ENCODE data around the gene C16orf46. TPM values are rescaled to one million over a fixed set of nuclear protein-coding genes. Genes with fewer than 3 reads are reported as not detected.

Gene C16orf46
- total and polyA plus RNA-seq, 2 of the 4 experiments (the other 2 are of a cell fraction) = 0.27 to 0.72 TPM

DNA sequence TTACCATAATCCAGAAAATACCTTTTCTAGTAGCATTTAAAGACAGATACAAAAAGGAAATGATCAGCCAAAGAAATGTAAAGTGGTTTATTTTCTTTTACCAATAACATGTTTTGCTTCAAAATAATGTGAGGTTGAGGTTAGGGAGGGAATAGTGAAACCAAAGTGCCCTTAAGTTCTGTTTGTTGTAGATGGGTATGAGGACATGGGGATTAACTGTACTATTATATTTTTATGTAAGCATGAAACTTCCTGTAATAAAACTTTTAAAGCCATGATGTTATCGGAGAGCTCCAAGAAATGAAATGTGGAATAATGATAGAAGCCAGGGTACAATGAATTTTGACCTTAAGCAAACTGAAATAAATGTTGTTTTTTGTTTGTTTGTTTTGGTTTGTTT is 9.9 kb downstream of the C16orf46 start:
- no peak for TF ChIP-seq POLR2A (IDR thresholded peaks at IDR 0.05; ENCODE audit: low read depth, low read length)
- no peak for TF ChIP-seq MXI1 (IDR thresholded peaks at IDR 0.05; ENCODE audit: borderline replicate concordance, low read depth, low read length)
- no peak for TF ChIP-seq CEBPB (IDR thresholded peaks at IDR 0.05; ENCODE audit: low read depth, low read length)
- TF ChIP-seq, protein P1, sequence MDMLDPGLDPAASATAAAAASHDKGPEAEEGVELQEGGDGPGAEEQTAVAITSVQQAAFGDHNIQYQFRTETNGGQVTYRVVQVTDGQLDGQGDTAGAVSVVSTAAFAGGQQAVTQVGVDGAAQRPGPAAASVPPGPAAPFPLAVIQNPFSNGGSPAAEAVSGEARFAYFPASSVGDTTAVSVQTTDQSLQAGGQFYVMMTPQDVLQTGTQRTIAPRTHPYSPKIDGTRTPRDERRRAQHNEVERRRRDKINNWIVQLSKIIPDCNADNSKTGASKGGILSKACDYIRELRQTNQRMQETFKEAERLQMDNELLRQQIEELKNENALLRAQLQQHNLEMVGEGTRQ (IDR thresholded peaks at IDR 0.05; ENCODE audit: low read depth, low read length) = no peak
- no peak for TF ChIP-seq MAZ (IDR thresholded peaks at IDR 0.05; ENCODE audit: borderline replicate concordance, low read depth, low read length)
- no peak for TF ChIP-seq RFX5 (IDR thresholded peaks at IDR 0.05; ENCODE audit: low read depth, low read length)
- H2AK9ac ChIP-seq (replicated peaks; ENCODE audit: low read depth, low read length, poor library complexity) = no peak overlapping the region
- WGBS, 2 experiments (ENCODE audit: extremely low coverage in 2 of 2, insufficient read length in 1 of 2) = no CpG with 5 or more reads among the region's 1 CpG
- H3K79me1 ChIP-seq (ENCODE audit: low read depth in 1 of 2, low read length in 2 of 2) = no peaks in the 10 kb centered on the region
- no peak overlapping the region for H2BK5ac ChIP-seq (ENCODE audit: low read depth, low read length, poor library complexity, severe bottlenecking)
- H3K9ac ChIP-seq (ENCODE audit: low read depth, low read length) = no peak overlapping the region
- H3K4me3 ChIP-seq (ENCODE audit: insufficient read depth, low read depth, low read length) = no peak overlapping the region
- no peak overlapping the region for H2BK120ac ChIP-seq (ENCODE audit: low read depth, low read length)
- H2BK20ac ChIP-seq (ENCODE audit: low read depth, low read length) = no peak overlapping the region
- in situ Hi-C loops (cut with MboI; ENCODE audit: low sequenced_read_pairs) (no loop called here), intact Hi-C loops (cut with micrococcal nuclease) (no loop called here), dilution Hi-C loops (cut with HindIII; ENCODE audit: low sequenced_read_pairs, unreplicated experiment) (no loop called here)
- ChIA-PET CTCF (no interaction called here), POLR2A (ENCODE audit: unreplicated experiment) (no interaction called here)
- no peak overlapping the region for H3K14ac ChIP-seq (replicated peaks; ENCODE audit: low read depth, low read length)
- H4K8ac ChIP-seq (ENCODE audit: low read depth in 2 of 2, low read length in 2 of 2) = no peak overlapping the region
- BruUV-seq (replicated peaks) = no TSS peak
- H3K23ac ChIP-seq (ENCODE audit: low read depth, low read length) = no peak overlapping the region
- no peak overlapping the region for H3K56ac ChIP-seq (ENCODE audit: extremely low read depth, insufficient read depth, low read length)
- no peak overlapping the region for H2BK15ac ChIP-seq (ENCODE audit: low read depth, low read length)
- H3K18ac ChIP-seq (ENCODE audit: low read depth, low read length) = no peak overlapping the region
- H2AFZ ChIP-seq (replicated peaks; ENCODE audit: low read length, poor library complexity) = no peak overlapping the region
- H3K4me2 ChIP-seq (ENCODE audit: low read depth, low read length) = no peak overlapping the region
- H3K9me3 ChIP-seq (ENCODE audit: control insufficient read depth, insufficient read depth, low read length) = no peaks in the 10 kb centered on the region
- H3K9me1 ChIP-seq (ENCODE audit: insufficient read depth, low read length) = 0 out of 2 replicates have a peak, but pooled peaks cover 3% of the 10 kb centered on the region
- no peaks in the 10 kb centered on the region for H3K27me3 ChIP-seq (ENCODE audit: control insufficient read depth, insufficient read depth, low read length)
- H2AK5ac ChIP-seq (ENCODE audit: low read depth, low read length) = no peak overlapping the region
- no peak overlapping the region for H4K91ac ChIP-seq (ENCODE audit: insufficient read depth, low read depth, low read length)
- no peak overlapping the region for H3K27ac ChIP-seq (ENCODE audit: insufficient read depth, low read length)
- no peaks in the 10 kb centered on the region for H4K20me1 ChIP-seq (ENCODE audit: insufficient read depth, low read length)
- no peak overlapping the region for H3K4ac ChIP-seq (ENCODE audit: low read depth, low read length)
- ATAC-seq (ENCODE audit: low read depth) (no peak), DNase-seq (no peak)
- H3K4me1 ChIP-seq (ENCODE audit: control insufficient read depth, insufficient read depth, low read length) = no peaks in the 10 kb centered on the region
- H4K5ac ChIP-seq (ENCODE audit: low read depth, low read length) = no peak overlapping the region
- H3K36me3 ChIP-seq (ENCODE audit: control insufficient read depth, insufficient read depth, low read length) = no peaks in the 10 kb centered on the region
